SU-DHL-6 (cell line): ENCODE results near the gene LMTK3.

Experiments used
- H2AFZ ChIP-seq: fragments of 200-600 bp; sonication (generic); 2 replicates; pipeline ENCODE4 v1.6.1; 2014; ENCODE audit warnings: low read depth, mild to moderate bottlenecking, moderate library complexity, mixed read lengths, antibody characterized with exemption, low read length; ENCODE audit not compliant: severe bottlenecking
- H3F3A ChIP-seq: fragments of 200-600 bp; shearing (Covaris generic); 2 replicates; pipeline ENCODE4 v1.6.0; 2016; ENCODE audit warnings: antibody characterized with exemption, mild to moderate bottlenecking; ENCODE audit not compliant: insufficient read depth
- H3K27ac ChIP-seq: fragments of 200-600 bp; sonication (generic); 2 replicates; pipeline ENCODE4 v1.5.1; 2016; ENCODE audit warnings: low read depth, mild to moderate bottlenecking, low read length, moderate library complexity, mixed read lengths
- H3K27me3 ChIP-seq: fragments of 200-600 bp; sonication (generic), shearing (Covaris generic); 2 replicates; pipeline ENCODE4 v1.6.0; 2014; ENCODE audit warnings: mild to moderate bottlenecking, low read length
- H3K36me3 ChIP-seq: fragments of 200-600 bp; sonication (generic); 2 replicates; pipeline ENCODE4 v1.6.1; 2014; ENCODE audit warnings: mild to moderate bottlenecking, low read length, mixed read lengths
- H3K4me2 ChIP-seq: fragments of 300-600, 200-600 bp; shearing (Covaris generic), sonication (generic); 2 replicates; pipeline ENCODE4 v1.6.0; 2014; ENCODE audit warnings: low read length, low read depth, mild to moderate bottlenecking; ENCODE audit not compliant: poor library complexity, severe bottlenecking
- H3K4me3 ChIP-seq: fragments of 200-600 bp; sonication (generic); 2 replicates; pipeline ENCODE4 v1.5.1; 2014; ENCODE audit warnings: antibody characterized with exemption, low read length, mild to moderate bottlenecking, mixed read lengths; ENCODE audit not compliant: insufficient read depth, poor library complexity, severe bottlenecking
- H3K79me2 ChIP-seq: fragments of 200-600 bp; sonication (generic); 2 replicates; pipeline ENCODE4 v1.6.1; 2014; ENCODE audit warnings: mild to moderate bottlenecking, low read length, moderate library complexity; ENCODE audit not compliant: insufficient read depth
- H3K9ac ChIP-seq: fragments of 200-600 bp; sonication (generic); 2 replicates; pipeline ENCODE4 v1.7.0; 2014; ENCODE audit warnings: mild to moderate bottlenecking, low read length
- H3K9me2 ChIP-seq: fragments of 200-600 bp; sonication (generic); replicated peaks from 2 replicates; pipeline ENCODE4 v1.6.1; 2014; ENCODE audit warnings: low read length; ENCODE audit not compliant: insufficient read depth
- H3K9me3 ChIP-seq: fragments of 200-600 bp; sonication (generic); 2 replicates; pipeline ENCODE4 v1.6.1; 2014; ENCODE audit warnings: low read length, mixed read lengths; ENCODE audit not compliant: insufficient read depth
- H4K20me1 ChIP-seq: fragments of 200-600 bp; sonication (generic); 2 replicates; pipeline ENCODE4 v1.6.1; 2014; ENCODE audit warnings: low read depth, mild to moderate bottlenecking, antibody characterized with exemption, low read length, moderate library complexity, mixed read lengths
- CTCF ChIP-seq: fragments of 200-600 bp; sonication (generic); IDR thresholded peaks from one replicate; pipeline ENCODE4 v1.5.1; 2017; ENCODE audit warnings: antibody characterized with exemption, mild to moderate bottlenecking, low read length, moderate library complexity; ENCODE audit not compliant: insufficient read depth, poor library complexity, severe bottlenecking
- EZH2phosphoT487 ChIP-seq: fragments of 200-600 bp; sonication (generic), shearing (Covaris generic); conservative IDR thresholded peaks from 2 replicates; pipeline ENCODE4 v1.6.1; 2018; ENCODE audit warnings: mild to moderate bottlenecking, antibody characterized with exemption, low read length, moderate library complexity, mixed read lengths

Gene LMTK3

GRCh38 chr19:48513289-48514122, 1.9 kb upstream of the LMTK3 start:
- no peaks in the 10 kb centered on the region for H3K9me3 ChIP-seq
- peak overlapping the region; percentile 77 for H3K9ac ChIP-seq
- no peaks in the 10 kb centered on the region for H3K9me2 ChIP-seq
- H4K20me1 ChIP-seq = no peaks in the 10 kb centered on the region
- H3K79me2 ChIP-seq = no peaks in the 10 kb centered on the region
- H3K27me3 ChIP-seq = no peaks in the 10 kb centered on the region
- H3K4me3 ChIP-seq = peak overlapping the region; percentile 74
- peak overlapping the region; percentile 57 for H3K27ac ChIP-seq
- H3K4me2 ChIP-seq = peak overlapping the region; percentile 84
- H3K36me3 ChIP-seq = no peaks in the 10 kb centered on the region
- H2AFZ ChIP-seq = peak overlapping the region; percentile 87
- TF ChIP-seq EZH2phosphoT487 (no peak), CTCF (no peak)
- peaks cover 8% of the 10 kb centered on the region for H3F3A ChIP-seq

GRCh38 chr19:48512504-48513288, 1.1 kb upstream of the LMTK3 start:
- no peaks in the 10 kb centered on the region for H3K27me3 ChIP-seq
- H3K27ac ChIP-seq = peak overlapping the region; percentile 57
- no peaks in the 10 kb centered on the region for H3K9me3 ChIP-seq
- H3K4me3 ChIP-seq = peak overlapping the region; percentile 74
- peak overlapping the region; percentile 87 for H2AFZ ChIP-seq
- peak overlapping the region; percentile 77 for H3K9ac ChIP-seq
- H3K4me2 ChIP-seq = peak overlapping the region; percentile 84
- H4K20me1 ChIP-seq = no peaks in the 10 kb centered on the region
- H3K9me2 ChIP-seq = no peaks in the 10 kb centered on the region
- H3F3A ChIP-seq = peaks cover 8% of the 10 kb centered on the region
- no peak for TF ChIP-seq EZH2phosphoT487
- TF ChIP-seq CTCF = no peak
- no peaks in the 10 kb centered on the region for H3K36me3 ChIP-seq
- no peaks in the 10 kb centered on the region for H3K79me2 ChIP-seq

GRCh38 chr19:48511321-48511731, 309 bp downstream of the LMTK3 start:
- H3K4me2 ChIP-seq = no peak overlapping the region
- H3K36me3 ChIP-seq = no peaks in the 10 kb centered on the region
- no peaks in the 10 kb centered on the region for H3K27me3 ChIP-seq
- no peak overlapping the region for H3K9ac ChIP-seq
- H3K4me3 ChIP-seq = no peak overlapping the region
- no peak overlapping the region for H3K27ac ChIP-seq
- no peak overlapping the region for H2AFZ ChIP-seq
- H3K9me2 ChIP-seq = no peaks in the 10 kb centered on the region
- H3F3A ChIP-seq = peaks cover 8% of the 10 kb centered on the region
- no peaks in the 10 kb centered on the region for H4K20me1 ChIP-seq
- H3K9me3 ChIP-seq = no peaks in the 10 kb centered on the region
- no peaks in the 10 kb centered on the region for H3K79me2 ChIP-seq
- TF ChIP-seq EZH2phosphoT487 (no peak), CTCF (no peak)
